GM19025 (cell line): ENCODE results near the gene FAM200B.

Source experiments
- ATAC-seq: cut with Tn5 transposase; IDR thresholded peaks from one replicate; pipeline ENCODE4 v1.9.1; 2021; ENCODE audit warnings: mild to moderate bottlenecking, low read depth, moderate library complexity; ENCODE audit not compliant: unreplicated experiment

FAM200B gene

DNA sequence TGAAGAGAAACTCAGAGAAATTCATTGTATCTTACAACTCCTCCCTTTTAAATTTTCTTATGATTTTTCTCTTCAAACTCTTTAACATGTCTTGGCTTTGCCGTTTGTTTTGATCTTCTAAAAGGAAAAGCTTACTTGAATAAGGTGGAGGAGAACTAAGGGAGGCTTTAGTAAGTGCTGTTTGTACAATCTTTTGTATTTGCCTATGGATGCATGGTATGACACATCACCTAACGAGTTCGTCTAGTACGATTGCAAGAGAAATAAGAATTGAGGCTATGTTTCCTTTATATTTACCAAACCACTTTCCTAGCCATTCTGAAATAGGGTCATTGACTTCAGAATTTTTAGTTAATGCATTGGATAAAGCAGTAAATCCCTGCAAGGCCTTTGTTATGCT is 12.8 kb downstream of the FAM200B start:
- no peak for ATAC-seq

DNA sequence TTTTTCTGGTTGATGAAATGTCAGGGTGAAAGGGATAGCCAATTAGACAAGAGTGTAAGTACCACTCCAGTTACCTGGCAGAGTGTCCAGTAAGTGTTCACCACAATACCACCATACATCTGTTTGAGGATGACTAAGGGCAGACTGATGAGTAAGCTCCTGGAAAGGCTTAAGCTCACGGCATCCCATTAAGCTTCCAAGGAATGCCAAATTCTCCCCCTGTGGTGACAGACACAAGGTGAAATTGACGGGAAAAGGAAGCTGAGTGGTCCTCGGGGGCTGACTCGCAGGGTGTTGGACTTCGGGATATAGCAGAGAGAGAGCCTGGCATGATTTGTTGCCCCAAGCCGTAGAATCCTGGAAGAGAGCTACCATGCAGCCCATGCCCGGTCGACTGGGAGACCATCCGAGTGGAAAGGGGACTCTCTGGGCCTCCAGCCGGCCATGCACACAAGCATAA is 13.6 kb downstream of the FAM200B start:
- no peak for ATAC-seq

DNA sequence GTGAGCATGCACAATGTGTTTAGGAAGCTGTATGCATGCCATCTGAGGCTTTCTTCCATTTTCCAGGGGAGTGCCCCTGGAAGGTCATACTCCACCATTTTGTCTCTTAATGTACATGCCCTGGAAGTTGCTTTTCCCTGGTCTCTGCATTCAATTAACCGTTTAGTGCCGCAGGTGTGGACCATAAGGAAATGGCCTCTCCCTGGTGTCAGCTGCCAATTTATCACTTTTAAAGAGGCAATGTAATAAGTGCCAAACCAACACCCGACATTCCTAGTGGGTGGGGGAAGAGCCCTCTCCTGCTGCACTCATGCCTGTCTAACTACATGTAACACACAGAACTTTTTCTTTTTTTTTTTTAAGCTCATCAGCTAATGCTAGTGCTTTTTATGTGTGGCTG is 14.1 kb downstream of the FAM200B start:
- no peak for ATAC-seq

DNA sequence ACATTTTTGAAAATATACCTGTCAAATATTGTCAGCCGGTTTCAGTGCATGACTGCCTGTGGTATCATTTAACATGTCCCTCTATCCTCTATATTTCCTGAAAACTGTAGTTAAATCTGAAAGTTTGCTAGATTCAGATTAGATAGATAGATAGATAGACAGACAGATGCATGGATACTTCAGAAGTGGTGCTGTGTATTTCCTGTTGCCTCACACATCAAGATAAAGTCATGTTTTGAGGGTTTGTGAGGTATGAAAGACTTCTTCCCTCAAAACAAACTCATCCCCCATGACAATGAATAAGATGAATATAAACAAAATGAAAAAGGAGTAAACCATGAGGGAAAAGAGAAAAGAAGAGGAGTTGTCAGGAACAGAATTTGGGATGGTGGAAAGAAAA is 15.2 kb downstream of the FAM200B start:
- no peak for ATAC-seq

DNA sequence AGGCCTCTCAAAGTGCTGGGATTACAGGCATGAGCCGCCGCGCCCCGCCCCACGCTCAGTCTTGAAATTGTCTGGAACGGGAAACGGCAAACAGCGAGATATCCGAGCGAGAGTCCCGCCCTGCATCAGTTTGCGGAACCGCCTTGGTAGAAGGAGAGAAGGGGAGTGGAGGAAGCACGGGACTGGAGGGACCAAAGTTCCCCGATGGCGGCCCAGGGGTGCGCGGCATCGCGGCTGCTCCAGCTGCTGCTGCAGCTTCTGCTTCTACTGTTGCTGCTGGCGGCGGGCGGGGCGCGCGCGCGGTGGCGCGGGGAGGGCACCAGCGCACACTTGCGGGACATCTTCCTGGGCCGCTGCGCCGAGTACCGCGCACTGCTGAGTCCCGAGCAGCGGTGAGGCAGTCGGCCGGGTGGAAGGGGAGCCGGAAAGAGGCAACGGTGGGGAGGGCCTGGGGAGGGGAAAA is 21.3 kb downstream of the FAM200B start, which contains the start of gene BST1:
Gene BST1, plus strand, starts transcription at position 125 of the 463 bp plus-strand sequence. Its CDS starts 80 bp downstream, at position 205.
- ATAC-seq: peak; percentile 72

DNA sequence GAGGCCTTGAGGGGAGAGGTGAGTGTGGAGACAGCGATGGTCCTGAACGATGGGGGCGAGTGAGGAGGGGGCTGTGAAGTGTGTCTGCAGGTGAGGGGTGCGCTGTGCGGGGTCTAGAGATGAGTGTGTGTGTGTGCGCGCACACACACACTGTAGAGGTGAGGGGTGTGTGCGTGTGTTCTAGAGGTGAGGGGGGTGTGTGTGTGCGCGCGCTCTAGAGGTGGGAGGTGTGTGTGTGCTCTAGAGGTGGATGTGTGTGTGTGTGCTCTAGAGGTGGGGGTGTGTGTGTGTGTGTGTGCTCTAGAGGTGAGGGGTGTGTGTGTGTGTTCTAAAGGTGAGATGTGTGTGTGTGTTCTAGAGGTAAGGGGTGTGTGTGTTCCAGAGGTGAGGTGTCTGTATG is 21.8 kb downstream of the FAM200B start:
- ATAC-seq: no peak

DNA sequence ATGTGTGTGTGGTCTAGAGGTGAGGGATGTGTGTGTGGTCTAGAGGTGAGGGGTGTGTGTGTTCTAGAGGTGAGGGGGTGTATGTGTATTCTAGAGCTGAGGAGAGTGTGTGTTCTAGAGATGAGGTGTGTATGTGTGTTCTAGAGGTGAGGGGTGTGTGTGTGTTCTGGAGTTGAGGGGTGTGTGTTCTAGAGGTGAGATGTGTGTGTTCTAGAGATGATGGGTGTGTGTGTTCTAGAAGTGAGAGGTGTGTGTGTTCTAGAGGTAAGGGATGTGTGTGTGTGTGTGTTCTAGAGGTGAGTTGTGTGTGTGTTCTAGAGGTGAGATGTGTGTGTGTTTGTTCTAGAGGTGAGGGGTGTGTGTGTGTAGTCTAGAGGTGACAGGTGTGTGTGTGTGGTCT is 22.5 kb downstream of the FAM200B start:
- ATAC-seq: no peak

DNA sequence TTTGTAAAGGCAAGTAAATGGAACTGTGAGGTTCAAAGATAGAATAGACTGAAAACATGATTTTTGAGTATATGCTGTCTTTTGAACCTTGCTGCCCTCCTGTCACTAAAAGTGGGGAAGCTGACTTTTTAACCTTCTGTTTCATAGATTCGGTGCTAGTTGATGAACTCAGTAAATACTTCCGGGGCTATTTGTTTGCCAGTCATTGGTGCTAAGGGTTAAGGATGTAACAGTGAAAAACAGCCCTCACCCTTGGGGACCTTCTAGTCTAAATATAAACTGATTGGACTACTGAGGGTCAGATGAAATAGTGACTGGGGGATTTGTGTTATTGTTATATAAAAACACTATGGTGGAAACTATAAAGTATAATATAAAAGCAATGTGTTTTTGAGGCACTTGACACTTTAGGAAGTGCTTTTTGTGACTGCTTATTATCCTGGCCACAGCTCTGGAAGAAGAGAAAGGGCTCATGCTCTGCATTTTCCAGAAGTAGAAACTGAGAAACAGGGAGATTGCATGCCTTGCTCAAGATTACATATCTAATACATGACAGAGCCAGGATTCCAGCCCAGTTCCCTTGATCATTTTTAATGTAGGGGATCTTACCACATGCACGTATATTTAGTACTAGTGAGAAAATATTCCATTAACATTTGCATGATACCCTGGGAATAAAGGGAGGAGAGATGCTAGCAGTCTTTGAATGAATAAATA is 25.2 kb downstream of the FAM200B start:
- ATAC-seq: no peak

DNA sequence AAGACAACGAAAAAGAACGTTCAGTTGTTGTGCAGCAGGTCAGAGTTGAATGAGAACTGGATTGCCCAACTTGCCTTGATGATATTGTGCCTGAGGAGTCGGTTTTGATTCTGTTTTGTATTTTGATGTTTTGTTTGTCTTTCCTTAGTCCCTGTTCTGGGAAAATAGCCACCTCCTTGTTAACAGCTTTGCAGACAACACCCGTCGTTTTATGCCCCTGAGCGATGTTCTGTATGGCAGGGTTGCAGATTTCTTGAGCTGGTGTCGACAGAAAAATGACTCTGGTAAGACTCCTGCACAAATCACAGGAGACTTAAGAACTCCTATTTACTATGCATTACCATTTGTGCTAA is 25.7 kb downstream of the FAM200B start:
- ATAC-seq: no peak

DNA sequence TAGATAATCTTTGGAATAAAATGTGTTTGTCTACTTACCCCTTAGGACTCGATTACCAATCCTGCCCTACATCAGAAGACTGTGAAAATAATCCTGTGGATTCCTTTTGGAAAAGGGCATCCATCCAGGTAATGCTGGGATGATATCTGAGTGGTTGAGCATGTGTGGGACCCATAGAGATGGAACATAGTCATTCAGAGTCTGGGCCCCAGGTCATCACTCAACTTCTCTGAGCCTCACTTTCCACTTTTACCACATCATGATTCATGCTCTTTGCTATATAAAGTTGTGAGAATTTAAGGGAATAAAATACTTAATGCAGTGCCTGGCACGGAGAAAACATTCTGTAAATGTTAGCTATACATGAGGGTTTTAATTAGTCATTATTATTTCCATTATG is 30.1 kb downstream of the FAM200B start:
- no peak for ATAC-seq

DNA sequence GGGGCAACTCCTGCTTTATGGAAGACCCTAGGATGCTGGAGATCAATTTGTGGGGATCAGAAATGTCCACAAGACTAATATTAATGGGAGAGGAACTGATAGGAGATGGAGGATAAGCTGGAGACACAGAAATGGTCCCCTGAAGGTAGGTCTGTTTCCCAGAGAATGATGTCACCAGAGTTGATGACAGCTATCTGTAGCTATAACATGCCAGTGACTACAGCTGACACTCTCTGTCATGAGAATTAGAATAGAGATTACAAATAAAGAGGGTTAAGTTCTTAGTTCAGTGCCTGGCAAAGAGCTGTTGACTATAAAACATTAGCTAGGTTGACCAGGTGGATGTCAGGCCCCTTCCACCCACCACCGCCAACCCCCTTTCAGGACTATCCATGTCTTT is 30.6 kb downstream of the FAM200B start:
- ATAC-seq: no peak

DNA sequence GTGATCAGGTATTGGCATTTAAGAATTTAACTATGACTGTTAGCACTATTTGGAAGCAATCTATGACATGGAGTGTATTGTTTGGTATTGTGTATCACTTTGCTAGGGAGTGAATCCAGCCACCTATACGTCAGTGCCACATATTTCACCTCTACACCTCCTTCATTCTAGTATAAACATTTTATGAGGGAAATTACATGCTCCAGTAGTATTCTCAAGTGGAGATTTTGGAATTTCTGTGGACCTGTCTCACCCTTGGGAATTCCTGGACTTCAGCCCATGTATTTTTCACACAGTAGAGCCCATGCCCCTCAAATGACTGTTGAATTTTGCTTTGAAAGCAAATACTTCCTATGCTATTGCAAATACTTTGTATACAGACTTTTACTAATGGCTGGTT is 32.5 kb downstream of the FAM200B start:
- ATAC-seq: no peak

DNA sequence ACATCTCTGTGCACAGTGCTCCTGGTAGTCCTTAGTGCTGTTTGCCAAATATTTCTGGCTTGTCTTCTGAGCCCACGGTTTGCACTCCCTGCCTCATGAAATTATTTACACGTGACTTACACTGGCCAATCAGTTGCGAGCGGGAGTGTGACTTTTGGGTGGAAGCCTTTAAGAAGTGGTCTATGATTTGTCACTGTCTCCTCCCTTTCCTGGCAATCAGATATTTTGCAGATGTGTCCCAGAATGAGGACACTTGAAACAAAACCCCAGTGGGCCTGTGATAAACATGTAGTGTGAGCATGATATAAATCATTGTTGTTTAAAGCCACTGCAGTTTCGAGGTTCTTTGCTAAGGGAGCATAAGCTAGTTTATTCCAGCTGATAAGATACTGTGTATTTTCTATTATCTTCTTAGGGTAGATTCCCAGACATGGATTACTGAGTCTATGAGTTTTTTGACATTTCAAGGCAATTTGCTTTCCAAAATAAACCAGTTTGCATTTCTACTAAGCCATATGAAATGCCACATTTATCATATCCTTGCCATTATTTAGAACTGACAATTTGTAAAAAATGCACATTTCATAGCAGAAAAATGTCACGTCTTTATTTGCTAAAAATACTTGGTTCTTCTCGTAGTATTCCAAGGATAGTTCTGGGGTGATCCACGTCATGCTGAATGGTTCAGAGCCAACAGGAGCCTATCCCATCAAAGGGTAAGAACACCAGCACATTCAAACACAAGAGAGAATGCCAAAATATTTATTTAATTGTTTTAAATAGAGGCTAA is 33.2 kb downstream of the FAM200B start:
- no peak for ATAC-seq

DNA sequence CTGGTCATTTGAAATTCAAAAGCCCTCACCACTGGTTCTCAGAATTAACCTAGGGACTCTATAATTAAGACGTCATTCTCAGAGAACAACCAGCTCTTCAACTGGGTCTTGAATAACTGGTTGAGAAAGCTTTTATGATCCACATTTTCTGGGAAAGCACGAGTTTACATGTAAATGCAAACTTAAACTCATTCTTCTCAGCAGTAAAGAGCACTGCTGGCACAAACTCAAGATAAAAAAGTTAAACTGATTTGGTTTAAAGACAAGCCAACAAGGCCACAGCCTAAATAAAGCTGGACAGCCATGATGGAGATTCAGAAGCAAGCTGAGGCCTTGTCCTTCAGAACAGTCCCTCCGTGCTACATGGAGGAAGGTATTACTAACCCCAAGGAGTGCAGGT is 34.5 kb downstream of the FAM200B start:
- no peak for ATAC-seq

DNA sequence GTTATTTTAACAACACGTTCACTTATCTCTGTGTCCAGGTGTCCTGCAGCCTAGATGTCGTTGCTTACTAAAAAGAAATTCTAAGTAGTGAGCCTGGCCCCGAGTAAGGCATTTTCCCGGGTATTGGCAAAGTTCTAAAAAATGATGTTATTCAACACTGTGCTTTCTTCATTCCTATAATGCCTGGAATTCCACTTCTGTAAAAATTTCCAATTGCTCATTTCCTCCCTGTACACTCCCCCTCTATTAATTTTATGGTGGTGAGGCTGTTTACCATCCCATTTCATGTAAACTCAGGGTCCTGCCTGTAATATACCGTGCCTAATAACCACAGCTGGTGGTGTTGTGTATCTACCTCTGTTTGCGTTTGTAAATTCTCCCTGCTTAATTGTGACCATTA is 35.5 kb downstream of the FAM200B start:
- no peak for ATAC-seq

DNA sequence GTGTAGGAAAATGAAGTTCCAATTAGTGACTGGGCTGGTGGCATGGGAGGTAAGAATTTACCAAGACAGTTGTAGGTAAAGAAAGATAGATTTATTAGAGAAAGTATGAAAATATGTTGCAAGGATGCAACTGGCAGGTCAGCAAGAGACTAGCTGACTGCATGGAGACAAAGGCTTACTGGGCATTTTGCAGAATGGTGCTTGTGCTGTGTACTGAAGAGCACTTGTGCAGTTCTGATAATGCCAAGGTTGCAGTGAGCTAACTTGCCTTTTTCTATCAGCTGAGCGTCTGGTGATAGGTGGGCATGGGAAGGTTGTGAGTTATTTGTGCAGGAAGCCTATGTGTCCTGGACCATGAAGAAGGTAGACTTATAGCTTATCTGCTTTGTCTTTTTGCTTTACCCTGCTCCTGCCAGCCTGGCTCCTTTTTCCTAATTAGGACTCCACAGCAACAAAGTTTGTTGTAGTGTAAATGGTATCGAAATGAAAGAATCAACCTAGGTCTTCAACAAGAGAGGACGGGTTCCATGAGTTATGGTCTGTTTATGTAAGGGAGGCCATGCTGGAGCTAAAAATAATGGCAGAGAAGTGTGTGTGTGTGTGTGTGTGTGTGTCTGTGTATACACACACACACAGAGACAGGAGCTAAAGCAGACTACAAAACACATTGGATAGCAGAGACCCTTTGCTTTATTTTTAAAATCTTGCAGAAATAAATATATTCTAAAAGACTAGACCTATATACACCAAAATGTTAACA is 36.2 kb downstream of the FAM200B start:
- no peak for ATAC-seq

DNA sequence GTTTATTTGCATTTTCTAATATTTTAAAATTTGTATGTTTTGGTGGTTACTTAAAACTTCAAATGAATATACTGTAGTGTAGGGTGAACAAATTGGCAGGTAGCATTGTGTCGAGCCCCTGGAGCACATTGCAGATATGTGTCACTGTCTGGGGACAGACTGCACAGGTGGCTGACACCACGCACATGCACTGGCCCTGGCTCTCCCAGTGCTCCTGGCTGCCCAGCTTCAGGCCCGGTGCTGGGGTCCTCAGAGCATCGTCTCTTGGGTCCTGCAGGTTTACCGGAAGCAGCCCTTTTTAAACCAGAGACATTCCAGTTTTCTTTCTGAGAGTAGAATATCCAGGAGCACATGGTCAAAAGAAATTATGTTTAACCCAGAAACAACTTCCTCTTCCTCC is 36.8 kb downstream of the FAM200B start:
- ATAC-seq: no peak

DNA sequence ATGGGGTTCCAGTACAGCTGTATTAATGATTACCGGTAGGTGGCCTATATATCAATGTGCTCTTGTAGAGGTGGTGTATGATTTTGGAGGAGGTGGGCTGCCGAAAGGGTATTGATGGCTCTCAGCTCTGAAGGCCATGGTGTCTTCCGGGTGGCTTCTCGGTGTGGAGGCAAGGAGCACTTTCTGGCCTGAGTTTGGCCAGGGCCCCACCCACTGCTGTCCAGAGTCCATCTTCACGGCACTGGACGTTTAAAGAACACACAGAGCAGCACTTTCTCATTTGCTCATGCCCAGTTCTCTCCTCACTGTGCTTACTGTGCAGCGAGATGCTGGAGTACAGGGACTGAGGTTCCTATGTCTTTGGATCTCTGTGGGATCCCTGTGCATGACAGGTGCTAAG is 37.3 kb downstream of the FAM200B start:
- ATAC-seq: no peak

DNA sequence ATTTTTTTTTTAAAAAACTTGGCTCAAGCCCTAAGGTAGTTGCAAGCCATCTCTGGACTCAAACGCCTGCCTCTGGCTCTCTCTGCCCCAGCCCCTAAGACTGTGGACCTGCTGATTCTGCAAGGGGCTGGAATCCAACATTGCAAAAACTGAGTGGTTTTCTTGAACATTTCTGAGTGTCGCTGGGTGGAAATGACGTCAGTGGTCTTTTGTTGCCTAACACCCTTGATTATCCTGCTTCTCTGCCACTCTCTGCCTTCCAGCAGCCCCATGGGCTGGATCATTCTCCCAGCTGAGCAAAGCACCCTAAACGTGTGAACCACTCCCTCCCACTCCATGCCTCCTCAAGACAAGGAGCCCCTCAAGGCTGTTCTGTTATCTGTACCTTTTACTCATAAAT is 37.9 kb downstream of the FAM200B start:
- no peak for ATAC-seq

DNA sequence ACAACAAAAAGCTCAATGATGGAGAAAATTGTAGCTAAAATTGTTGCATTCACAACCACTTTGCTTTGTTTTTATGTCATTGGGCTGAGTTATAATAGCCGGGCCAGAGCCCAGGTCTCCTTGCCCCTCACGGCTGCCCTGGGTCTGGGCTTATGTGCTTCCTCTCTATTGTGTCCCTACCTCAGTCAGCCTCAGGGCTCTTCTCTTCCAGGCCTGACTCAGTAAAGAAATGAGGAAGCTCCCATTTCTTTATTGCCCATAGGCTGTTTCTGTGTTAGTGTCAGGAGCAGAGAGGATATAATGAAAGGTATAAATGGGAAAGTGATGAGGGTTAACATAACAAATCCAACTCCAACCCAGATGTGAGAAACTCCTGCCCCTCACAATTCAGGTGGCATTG is 39.2 kb downstream of the FAM200B start:
- no peak for ATAC-seq

DNA sequence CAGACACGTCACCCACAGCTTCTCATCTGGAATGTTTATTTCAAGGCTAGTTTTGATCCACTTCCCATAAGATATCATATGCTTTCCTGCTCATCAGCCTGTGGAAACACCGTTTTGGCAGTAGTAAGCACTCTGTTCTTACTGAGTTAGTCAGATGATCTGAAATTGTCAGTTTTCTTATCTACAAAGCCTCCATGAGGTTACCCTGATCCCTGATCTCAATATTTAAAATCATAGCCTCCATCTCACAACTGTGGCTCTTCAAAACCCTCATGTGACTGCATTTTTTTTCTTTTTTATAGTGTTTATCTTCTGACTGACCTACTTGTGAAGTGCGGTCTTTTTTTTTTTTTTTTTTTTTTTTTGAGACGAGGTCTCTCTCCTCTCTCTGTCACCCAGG is 44.0 kb downstream of the FAM200B start:
- ATAC-seq: no peak
